Activated T-helper 1 cell treated with anti-CD3 and anti-CD28 coated beads, Interleukin-12 subunit alpha, Interleukin-12 subunit beta, Interleukin-2, Interleukin-4 antibody, amounts not matched to agents 30 ng/mL and 10 ng/mL and 1 ng/mL, durations not matched to agents 14 hours and 24 hours and 36 hours (primary cell): ENCODE results near the gene CBR3. TPM values are rescaled to one million over a fixed set of nuclear protein-coding genes. Genes with fewer than 3 reads are reported as not detected.
A peak's percentile ranks its signal among the peaks of the same experiment; 100 is the strongest.

Experiments used
- DNase-seq: peaks from one replicate; pipeline ENCODE4 v3.0.0; 2021; ENCODE audit warnings: low spot score
- H3K27ac Mint-ChIP-seq: one replicate; pipeline ENCODE4 v1.8.0; 2021; ENCODE audit warnings: mild to moderate bottlenecking, mixed read lengths
- H3K27me3 Mint-ChIP-seq: one replicate; pipeline ENCODE4 v1.8.0; 2022; ENCODE audit warnings: mild to moderate bottlenecking, moderate library complexity, mixed read lengths; ENCODE audit not compliant: insufficient read depth
- H3K36me3 Mint-ChIP-seq: one replicate; pipeline ENCODE4 v1.8.0; 2021; ENCODE audit warnings: low read depth, mixed read lengths
- H3K4me1 Mint-ChIP-seq: one replicate; pipeline ENCODE4 v1.8.0; 2021; ENCODE audit warnings: low read depth, mixed read lengths
- H3K4me3 Mint-ChIP-seq: one replicate; pipeline ENCODE4 v1.8.0; 2021; ENCODE audit warnings: mild to moderate bottlenecking, moderate library complexity, mixed read lengths
- H3K9me3 Mint-ChIP-seq: one replicate; pipeline ENCODE4 v1.8.0; 2021; ENCODE audit warnings: mixed read lengths
- intact Hi-C: fragments of 100-400 bp; cut with micrococcal nuclease; formaldehyde crosslinking; loops from one replicate; pipeline ENCODE4 v1.15.1; 2024
- total RNA-seq: library from RNA; stranded (reverse); gene quantifications from 2 replicates; pipeline ENCODE4 v1.2.3, GENCODE V29; 2022

Gene CBR3
- total RNA-seq, 1 donor from 2014 or later = 16.4 TPM

- peak; percentile 28 for DNase-seq
- Mint-ChIP-seq H3K9me3 (no peaks in the 10 kb centered on the region), H3K27ac (peak overlapping the region; percentile 36), H3K27me3 (peaks cover 42% of the 10 kb centered on the region), H3K4me1 (peaks cover 15% of the 10 kb centered on the region), H3K4me3 (peak overlapping the region; percentile 50), H3K36me3 (peaks cover 4% of the 10 kb centered on the region)
- intact Hi-C loops = loop anchor here (1.0 kb wide), 2 partner anchors 35 to 44 kb away; partner anchors contain the start of gene SETD4
Measured at GRCh38 chr21:36104317-36105300, 30.3 kb upstream of the CBR3 start.

GRCh38 chr21:36105327-36105842 is 29.5 kb upstream of the CBR3 start:
- Mint-ChIP-seq H3K27ac (no peak overlapping the region), H3K9me3 (no peaks in the 10 kb centered on the region), H3K27me3 (peaks cover 42% of the 10 kb centered on the region), H3K4me3 (no peak overlapping the region), H3K36me3 (peaks cover 4% of the 10 kb centered on the region), H3K4me1 (peaks cover 15% of the 10 kb centered on the region)
- no peak for DNase-seq
- intact Hi-C loops = no loop called here

DNA sequence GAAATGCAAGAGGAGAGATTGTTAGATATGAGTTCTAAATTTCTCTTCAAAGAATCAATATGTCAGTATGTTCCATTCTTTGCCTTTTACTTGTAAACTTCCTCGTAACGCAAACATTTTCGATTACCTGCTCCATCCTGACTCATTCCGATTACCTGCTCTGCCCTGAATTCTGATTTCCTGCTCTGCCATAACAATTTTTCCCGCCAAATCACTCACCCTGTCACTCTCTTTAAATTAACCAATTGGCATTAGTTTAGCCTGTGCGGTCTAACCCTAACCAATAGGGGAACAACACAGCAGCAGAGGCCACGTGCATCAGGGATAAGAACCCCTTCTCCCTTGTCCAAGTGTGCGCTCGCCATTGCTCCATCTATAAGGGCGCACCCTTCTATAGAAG is 25.0 kb upstream of the CBR3 start:
- no peak for DNase-seq
- intact Hi-C loops = loop anchor here (5.0 to 10.0 kb wide), 3 partner anchors 178 to 1415 kb away; no protein-coding TSS in a partner anchor
- peaks cover 22% of the 10 kb centered on the region for H3K4me1 Mint-ChIP-seq
- no peak overlapping the region for H3K4me3 Mint-ChIP-seq
- H3K27ac Mint-ChIP-seq = no peak overlapping the region
- H3K27me3 Mint-ChIP-seq = peaks cover 24% of the 10 kb centered on the region
- no peaks in the 10 kb centered on the region for H3K9me3 Mint-ChIP-seq
- no peaks in the 10 kb centered on the region for H3K36me3 Mint-ChIP-seq

- peaks cover 18% of the 10 kb centered on the region for H3K27me3 Mint-ChIP-seq
- intact Hi-C loops = loop anchor here (5.0 to 10.0 kb wide), 3 partner anchors 179 to 1416 kb away; no protein-coding TSS in a partner anchor
- no peaks in the 10 kb centered on the region for H3K36me3 Mint-ChIP-seq
- H3K9me3 Mint-ChIP-seq = no peaks in the 10 kb centered on the region
- H3K4me3 Mint-ChIP-seq = no peak overlapping the region
- DNase-seq = no peak
- no peak overlapping the region for H3K27ac Mint-ChIP-seq
- peaks cover 16% of the 10 kb centered on the region for H3K4me1 Mint-ChIP-seq
Measured at GRCh38 chr21:36111238-36111637, 23.6 kb upstream of the CBR3 start.

DNA sequence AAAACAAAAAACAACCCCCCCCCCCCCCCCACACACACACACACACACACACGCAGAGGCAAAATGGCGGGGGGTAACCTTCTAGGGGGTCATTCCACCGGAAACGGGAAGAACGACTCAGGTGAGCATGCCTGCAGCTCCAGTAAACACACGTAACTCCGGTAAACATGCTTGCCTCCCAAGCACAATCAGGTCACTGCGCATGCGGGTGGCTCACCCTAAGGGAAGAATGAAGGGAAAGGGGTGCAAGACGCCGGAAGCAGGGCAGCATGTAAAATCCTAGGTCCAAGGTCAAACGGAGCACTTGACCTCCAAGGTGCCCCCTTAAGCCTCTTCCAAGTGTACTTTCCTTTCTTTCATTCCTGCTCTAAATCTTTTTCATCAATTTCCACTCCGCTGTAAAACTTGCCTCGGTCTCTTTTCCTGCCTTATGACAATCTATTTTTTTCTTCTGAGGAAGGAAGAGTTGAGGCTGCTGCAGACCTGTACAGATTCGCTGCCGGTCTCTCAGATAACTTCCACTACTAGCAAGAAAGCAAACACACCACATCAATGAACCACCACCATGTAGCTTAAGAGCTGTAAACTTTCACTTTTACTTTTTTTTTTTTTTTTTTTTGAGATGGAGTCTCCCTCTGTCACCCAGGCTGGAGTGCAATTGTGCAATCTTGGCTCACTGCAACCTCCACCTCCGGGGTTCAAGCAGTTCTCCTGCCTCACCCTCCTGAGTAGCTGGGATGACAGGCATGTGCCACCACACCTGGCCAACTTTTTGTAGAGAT is 21.0 kb upstream of the CBR3 start:
- intact Hi-C loops = loop anchor here (1.0 to 10.0 kb wide), 7 partner anchors 21 to 1474 kb away; partner anchors contain the start of genes CBR3, DOP1B and SETD4
- Mint-ChIP-seq H3K36me3 (no peaks in the 10 kb centered on the region), H3K4me1 (peaks cover 16% of the 10 kb centered on the region), H3K27me3 (peaks cover 10% of the 10 kb centered on the region), H3K27ac (peak overlapping the region; percentile 89), H3K4me3 (peak overlapping the region; percentile 84), H3K9me3 (no peaks in the 10 kb centered on the region)
- peak; percentile 36 for DNase-seq

DNA sequence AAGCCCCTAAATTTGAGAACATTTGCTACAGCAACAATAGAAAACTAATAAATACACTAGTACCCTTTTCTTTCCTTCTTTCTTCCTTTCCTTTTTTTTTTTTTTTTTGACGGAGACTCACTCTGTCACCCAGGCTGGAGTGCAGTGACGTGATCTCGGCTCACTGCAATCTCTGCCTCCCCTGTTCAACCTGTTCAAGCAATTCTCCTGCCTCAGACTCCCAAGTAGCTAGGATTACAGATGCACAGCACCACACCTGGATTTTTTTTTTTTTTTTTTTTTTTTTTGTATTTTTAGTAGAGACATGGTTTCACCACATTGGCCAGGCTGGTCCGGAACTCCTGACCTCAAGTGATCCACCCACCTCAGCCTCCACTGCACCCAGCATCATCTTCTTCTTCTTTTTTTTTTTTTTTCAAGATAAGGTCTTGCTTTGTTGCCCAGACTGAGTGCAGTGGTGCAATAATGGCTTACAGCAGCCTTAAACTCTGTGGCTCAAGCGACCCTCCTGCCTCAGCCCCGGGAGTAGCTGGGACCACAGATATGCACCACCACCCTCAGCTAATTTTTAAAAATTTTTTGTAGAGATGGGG is 19.6 kb upstream of the CBR3 start:
- intact Hi-C loops = loop anchor here (10.0 kb wide), 2 partner anchors 270 to 1420 kb away; no protein-coding TSS in a partner anchor

DNA sequence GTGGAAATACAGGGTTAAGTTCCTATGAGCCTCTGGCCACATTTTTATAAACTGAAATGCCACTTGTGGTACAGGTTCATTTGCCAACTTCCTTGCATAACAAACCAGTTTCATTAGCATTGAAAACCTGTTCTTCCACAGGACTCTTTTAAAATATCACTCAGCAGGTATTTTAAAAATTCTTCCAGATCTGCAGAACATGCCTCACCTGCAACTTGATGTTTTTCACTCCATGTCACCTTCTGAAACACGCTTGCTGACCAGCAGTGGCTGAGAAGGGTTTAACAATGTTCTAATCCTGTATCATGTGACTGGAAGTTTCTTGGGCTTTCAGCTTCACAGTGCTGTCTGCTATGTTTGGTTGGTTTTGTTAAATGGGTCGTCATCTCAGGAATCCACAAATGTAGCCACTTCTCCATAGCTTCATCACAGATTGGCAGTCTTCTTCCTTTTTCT is 17.6 kb upstream of the CBR3 start:
- intact Hi-C loops = loop anchor here (10.0 kb wide), 2 partner anchors 273 to 1423 kb away; no protein-coding TSS in a partner anchor
- Mint-ChIP-seq H3K36me3 (no peaks in the 10 kb centered on the region), H3K27me3 (peaks cover 13% of the 10 kb centered on the region)

More for the DNA sequence above, 19.6 kb upstream of the CBR3 start:
- no peak overlapping the region for H3K27ac Mint-ChIP-seq
- DNase-seq = no peak
- H3K4me3 Mint-ChIP-seq = no peak overlapping the region
- peaks cover 10% of the 10 kb centered on the region for H3K27me3 Mint-ChIP-seq
- no peaks in the 10 kb centered on the region for H3K36me3 Mint-ChIP-seq
- no peaks in the 10 kb centered on the region for H3K9me3 Mint-ChIP-seq
- peaks cover 16% of the 10 kb centered on the region for H3K4me1 Mint-ChIP-seq

GRCh38 chr21:36120304-36120888 is 14.5 kb upstream of the CBR3 start:
- Mint-ChIP-seq H3K4me1 (peaks cover 5% of the 10 kb centered on the region), H3K27me3 (peaks cover 14% of the 10 kb centered on the region), H3K27ac (no peak overlapping the region), H3K9me3 (no peaks in the 10 kb centered on the region), H3K36me3 (no peaks in the 10 kb centered on the region), H3K4me3 (no peak overlapping the region)
- intact Hi-C loops = no loop called here
- DNase-seq = no peak

More for the DNA sequence above, 17.6 kb upstream of the CBR3 start:
- DNase-seq = no peak
- H3K4me1 Mint-ChIP-seq = peaks cover 15% of the 10 kb centered on the region
- H3K9me3 Mint-ChIP-seq = no peaks in the 10 kb centered on the region
- no peak overlapping the region for H3K27ac Mint-ChIP-seq
- no peak overlapping the region for H3K4me3 Mint-ChIP-seq

GRCh38 chr21:36122977-36123376 is 11.9 kb upstream of the CBR3 start:
- no peak overlapping the region for H3K4me3 Mint-ChIP-seq
- no peaks in the 10 kb centered on the region for H3K9me3 Mint-ChIP-seq
- DNase-seq = no peak
- intact Hi-C loops = no loop called here
- H3K36me3 Mint-ChIP-seq = no peaks in the 10 kb centered on the region
- peaks cover 7% of the 10 kb centered on the region for H3K27me3 Mint-ChIP-seq
- peaks cover 10% of the 10 kb centered on the region for H3K4me1 Mint-ChIP-seq
- H3K27ac Mint-ChIP-seq = no peak overlapping the region

GRCh38 chr21:36124395-36124794 is 10.5 kb upstream of the CBR3 start:
- no peak overlapping the region for H3K27ac Mint-ChIP-seq
- H3K9me3 Mint-ChIP-seq = no peaks in the 10 kb centered on the region
- DNase-seq = no peak
- H3K4me1 Mint-ChIP-seq = peaks cover 14% of the 10 kb centered on the region
- no peak overlapping the region for H3K4me3 Mint-ChIP-seq
- intact Hi-C loops = no loop called here
- H3K36me3 Mint-ChIP-seq = no peaks in the 10 kb centered on the region
- peaks cover 13% of the 10 kb centered on the region for H3K27me3 Mint-ChIP-seq

DNA sequence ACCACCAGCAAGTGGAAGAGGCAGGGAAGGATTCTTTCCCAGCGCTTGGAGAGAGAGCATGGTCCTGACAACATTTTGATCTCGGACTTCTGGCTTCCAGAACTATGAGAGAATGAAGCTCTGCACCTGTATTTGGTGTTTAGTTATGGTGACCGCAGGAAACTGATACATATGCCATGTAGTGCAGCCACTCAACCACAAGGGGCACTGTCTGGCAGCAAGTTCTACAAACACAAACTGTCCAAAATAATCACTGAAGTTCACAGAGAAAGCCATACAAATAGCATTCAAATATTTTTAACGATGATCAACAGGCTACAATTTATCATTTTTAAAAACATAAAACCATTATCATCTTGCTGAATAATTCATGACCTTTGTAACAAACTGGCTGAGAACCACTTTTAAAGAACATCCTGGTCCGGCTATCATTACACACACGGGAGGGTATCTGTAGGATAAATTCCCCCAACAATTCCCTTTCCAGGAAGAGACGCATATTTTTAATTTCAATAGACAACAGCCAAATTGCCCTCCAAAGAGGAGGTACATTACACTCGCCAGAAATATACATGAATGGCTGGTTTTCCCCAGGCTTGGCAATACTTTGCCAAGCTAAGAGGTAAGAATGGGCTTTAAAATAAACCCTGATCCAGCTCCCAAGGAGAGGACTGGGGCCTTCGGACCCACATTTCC is 9.2 kb upstream of the CBR3 start:
- Mint-ChIP-seq H3K36me3 (no peaks in the 10 kb centered on the region), H3K9me3 (no peaks in the 10 kb centered on the region), H3K27ac (no peak overlapping the region), H3K4me1 (peaks cover 20% of the 10 kb centered on the region), H3K27me3 (peaks cover 8% of the 10 kb centered on the region), H3K4me3 (no peak overlapping the region)
- DNase-seq = peak; percentile 19
- intact Hi-C loops = loop anchor here (1.0 kb wide), 1 partner anchor 16 kb away; no protein-coding TSS in a partner anchor
